NT2/D1 (cell line): ENCODE measurements around the gene HSPB3.

Source experiments
- DNase-seq: peaks from one replicate; pipeline ENCODE4 v3.0.0-alpha.2; 2011; ENCODE audit warnings: low read depth, low spot score
- H3K27me3 ChIP-seq: 2 replicates; pipeline ENCODE4 v1.6.0; 2011; ENCODE audit warnings: mild to moderate bottlenecking; ENCODE audit not compliant: insufficient read length, insufficient read depth
- H3K36me3 ChIP-seq: 2 replicates; pipeline ENCODE4 v1.6.1; 2011; ENCODE audit warnings: mild to moderate bottlenecking, low read length, mixed read lengths; ENCODE audit not compliant: insufficient read depth, insufficient read length
- H3K4me1 ChIP-seq: 2 replicates; pipeline ENCODE4 v1.5.1; 2011; ENCODE audit not compliant: insufficient read depth, insufficient read length
- H3K4me3 ChIP-seq: 2 replicates; pipeline ENCODE4 v1.5.1; 2011; ENCODE audit warnings: low read depth; ENCODE audit not compliant: insufficient read length
- H3K9ac ChIP-seq: 2 replicates; pipeline ENCODE4 v1.6.0; 2011; ENCODE audit warnings: low read depth; ENCODE audit not compliant: insufficient read length
- H3K9me3 ChIP-seq: 2 replicates; pipeline ENCODE4 v1.5.1; 2011; ENCODE audit warnings: mild to moderate bottlenecking, low read length; ENCODE audit not compliant: insufficient read depth
- SUZ12 ChIP-seq: IDR thresholded peaks from 2 replicates; pipeline ENCODE4 v1.6.1; 2011; ENCODE audit not compliant: insufficient read length, insufficient read depth; ENCODE audit errors: extremely low read depth
- YY1 ChIP-seq: IDR thresholded peaks from 2 replicates; pipeline ENCODE4 v1.6.1; 2011; ENCODE audit not compliant: insufficient read length, insufficient read depth
- ZNF274 ChIP-seq: IDR thresholded peaks from 2 replicates; pipeline ENCODE4 v1.6.1; 2011; ENCODE audit warnings: mild to moderate bottlenecking, low read depth, low read length

The HSPB3 gene

GRCh38 chr5:54445691-54446378, 9.7 kb upstream of the HSPB3 start:
- H3K27me3 ChIP-seq: no peaks in the 10 kb centered on the region
- H3K36me3 ChIP-seq: no peaks in the 10 kb centered on the region
- peaks cover 10% of the 10 kb centered on the region; the same call in 1 of the 2 replicates for H3K9me3 ChIP-seq
- no peak overlapping the region for H3K4me3 ChIP-seq
- no peaks in the 10 kb centered on the region for H3K4me1 ChIP-seq
- TF ChIP-seq ZNF274 (no peak), SUZ12 (no peak), YY1 (no peak)
- no peak for DNase-seq
- no peak overlapping the region for H3K9ac ChIP-seq

- no peak overlapping the region for H3K9ac ChIP-seq
- no peak overlapping the region for H3K4me3 ChIP-seq
- H3K9me3 ChIP-seq: peaks cover 10% of the 10 kb centered on the region; the same call in 1 of the 2 replicates
- no peaks in the 10 kb centered on the region for H3K4me1 ChIP-seq
- TF ChIP-seq YY1 (no peak), SUZ12 (no peak), ZNF274 (no peak)
- no peak for DNase-seq
- no peaks in the 10 kb centered on the region for H3K27me3 ChIP-seq
- H3K36me3 ChIP-seq: no peaks in the 10 kb centered on the region
These were observed 9.1 kb upstream of the HSPB3 start for GRCh38 chr5:54446379-54446732.

GRCh38 chr5:54449923-54450322, 5.6 kb upstream of the HSPB3 start:
- Histone ChIP-seq H3K27me3 (no peaks in the 10 kb centered on the region), H3K4me1 (no peaks in the 10 kb centered on the region), H3K9me3 (peaks cover 9% of the 10 kb centered on the region; the same call in 1 of the 2 replicates), H3K36me3 (no peaks in the 10 kb centered on the region), H3K9ac (no peak overlapping the region), H3K4me3 (no peak overlapping the region)
- TF ChIP-seq SUZ12: no peak
- TF ChIP-seq YY1: no peak
- no peak for TF ChIP-seq ZNF274
- no peak for DNase-seq

DNA sequence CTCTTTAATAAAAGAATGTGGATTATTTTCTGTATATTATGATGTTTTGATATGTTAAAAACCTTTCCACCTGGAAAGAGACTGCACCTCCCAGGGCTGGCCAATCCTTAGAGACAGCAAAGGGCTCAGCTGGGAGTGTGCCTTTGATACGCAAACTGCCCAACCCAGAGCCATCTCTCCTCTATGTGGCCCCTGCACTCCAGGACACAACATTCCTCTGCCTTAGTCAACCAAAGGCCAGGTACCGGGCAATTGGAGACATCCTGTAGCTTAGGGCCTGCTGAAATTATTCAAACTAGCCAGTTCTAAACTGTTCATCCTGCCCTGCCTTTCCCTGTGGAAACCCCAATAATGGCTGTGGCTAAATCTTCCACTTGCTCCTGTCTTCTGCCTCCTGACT, 5.0 kb upstream of the HSPB3 start:
- H3K4me1 ChIP-seq: no peaks in the 10 kb centered on the region
- H3K4me3 ChIP-seq: no peak overlapping the region
- H3K36me3 ChIP-seq: no peaks in the 10 kb centered on the region
- peak; percentile 36 for DNase-seq
- H3K9me3 ChIP-seq: peaks cover 3% of the 10 kb centered on the region; the same call in 1 of the 2 replicates
- TF ChIP-seq ZNF274: no peak
- TF ChIP-seq YY1: no peak
- no peak for TF ChIP-seq SUZ12
- H3K9ac ChIP-seq: no peak overlapping the region
- no peaks in the 10 kb centered on the region for H3K27me3 ChIP-seq

DNA sequence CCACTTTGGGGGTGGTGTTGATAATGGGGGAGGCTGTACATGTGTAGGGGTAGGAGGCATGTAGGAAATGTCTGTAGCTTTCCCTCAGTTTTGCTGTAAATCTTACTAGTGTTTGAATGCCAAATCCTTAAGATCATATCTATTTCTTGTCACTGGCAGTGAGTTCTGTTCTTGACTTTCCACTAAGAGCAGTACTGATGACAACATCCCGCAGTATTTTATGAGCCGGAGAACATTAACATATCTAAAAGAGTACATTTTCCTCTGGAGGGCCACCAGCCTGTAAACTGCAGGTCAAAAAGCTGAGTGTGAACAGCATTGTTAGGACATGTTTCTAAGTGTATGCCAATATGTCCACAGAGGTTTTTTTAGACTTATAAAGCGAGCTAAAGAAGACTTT, 2.5 kb upstream of the HSPB3 start:
- no peak for DNase-seq

GRCh38 chr5:54454602-54455001, 897 bp upstream of the HSPB3 start:
- Histone ChIP-seq H3K36me3 (no peaks in the 10 kb centered on the region), H3K27me3 (no peaks in the 10 kb centered on the region), H3K4me3 (no peak overlapping the region), H3K9me3 (no peaks in the 10 kb centered on the region; the same call in 1 of the 2 replicates), H3K4me1 (no peaks in the 10 kb centered on the region), H3K9ac (no peak overlapping the region)
- no peak for DNase-seq
- no peak for TF ChIP-seq YY1
- TF ChIP-seq SUZ12: no peak
- no peak for TF ChIP-seq ZNF274

More for the DNA sequence above, 2.5 kb upstream of the HSPB3 start:
- H3K9me3 ChIP-seq: no peaks in the 10 kb centered on the region; the same call in 1 of the 2 replicates
- TF ChIP-seq SUZ12 (no peak), YY1 (no peak), ZNF274 (no peak)
- no peak overlapping the region for H3K4me3 ChIP-seq
- no peak overlapping the region for H3K9ac ChIP-seq
- no peaks in the 10 kb centered on the region for H3K36me3 ChIP-seq
- no peaks in the 10 kb centered on the region for H3K27me3 ChIP-seq
- H3K4me1 ChIP-seq: no peaks in the 10 kb centered on the region

DNA sequence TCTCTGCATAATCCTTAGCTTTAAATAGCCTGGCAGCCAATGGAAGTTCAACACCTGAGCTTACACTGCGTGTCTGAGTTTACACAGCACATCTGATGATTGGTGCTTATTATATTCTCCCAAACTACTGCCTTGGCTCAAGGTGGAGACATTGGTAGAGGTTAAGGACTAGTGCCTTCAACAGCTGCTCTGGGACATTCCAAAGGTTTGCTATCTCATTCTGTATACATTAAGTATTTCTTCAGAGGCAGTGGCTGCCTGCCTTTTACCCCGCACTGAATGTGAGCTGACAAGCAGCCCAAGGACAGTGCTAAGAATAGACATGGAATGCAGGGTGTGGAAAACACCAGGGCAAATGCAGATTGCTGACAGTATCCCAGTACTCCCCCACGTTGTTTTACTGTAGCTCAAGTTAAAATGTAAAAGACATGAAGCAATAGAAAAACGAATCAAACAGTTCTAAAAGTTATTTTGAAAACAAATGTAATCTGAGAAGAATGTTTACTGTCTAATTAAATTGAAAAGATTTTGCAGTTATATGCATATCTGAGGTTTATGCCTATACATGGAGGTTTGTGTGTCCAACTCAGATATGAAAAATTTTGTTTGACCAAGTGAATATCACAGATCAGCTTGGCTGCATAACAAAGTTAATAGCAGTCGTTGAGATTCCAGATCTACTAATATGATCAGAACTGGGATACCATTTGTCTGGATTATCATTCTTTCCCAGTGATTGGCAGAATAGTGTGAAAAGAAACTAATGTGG, 1.8 kb downstream of the HSPB3 start:
- Histone ChIP-seq H3K4me1 (no peaks in the 10 kb centered on the region), H3K4me3 (no peak overlapping the region), H3K9me3 (no peaks in the 10 kb centered on the region), H3K9ac (peak overlapping the region; percentile 32), H3K27me3 (no peaks in the 10 kb centered on the region), H3K36me3 (no peaks in the 10 kb centered on the region)
- DNase-seq: peak; percentile 40
- no peak for TF ChIP-seq YY1
- TF ChIP-seq ZNF274: no peak
- TF ChIP-seq SUZ12: no peak
